GM19397 (cell line): ENCODE measurements around the gene ARMC8.

Experiments used
- ATAC-seq: cut with Tn5 transposase; IDR thresholded peaks from one replicate; pipeline ENCODE4 v1.9.1; 2021; ENCODE audit warnings: mild to moderate bottlenecking, moderate library complexity; ENCODE audit not compliant: unreplicated experiment

The ARMC8 gene

GRCh38 chr3:138241676-138242075 is 54.6 kb downstream of the ARMC8 start:
- ATAC-seq: no peak

- no peak for ATAC-seq
These were observed 55.4 kb downstream of the ARMC8 start for GRCh38 chr3:138242466-138242865.

GRCh38 chr3:138245026-138245425 is 57.9 kb downstream of the ARMC8 start:
- no peak for ATAC-seq

- ATAC-seq: no peak
These were observed 62.5 kb downstream of the ARMC8 start for GRCh38 chr3:138249636-138250035.

GRCh38 chr3:138253609-138254008 is 66.5 kb downstream of the ARMC8 start:
- no peak for ATAC-seq

- no peak for ATAC-seq
These were observed 67.1 kb downstream of the ARMC8 start for GRCh38 chr3:138254216-138254615.

- ATAC-seq: no peak
These were observed 68.9 kb downstream of the ARMC8 start for GRCh38 chr3:138256022-138256421.

- ATAC-seq: no peak
These were observed 70.9 kb downstream of the ARMC8 start for GRCh38 chr3:138257986-138258385.

GRCh38 chr3:138259126-138259525 is 72.0 kb downstream of the ARMC8 start:
- no peak for ATAC-seq

- ATAC-seq: no peak
These were observed 73.5 kb downstream of the ARMC8 start for GRCh38 chr3:138260611-138261010.

- no peak for ATAC-seq
These were observed 76.0 kb downstream of the ARMC8 start for GRCh38 chr3:138263104-138263503.

- no peak for ATAC-seq
These were observed 78.6 kb downstream of the ARMC8 start for GRCh38 chr3:138265745-138266144.

GRCh38 chr3:138267083-138267482 is 80.0 kb downstream of the ARMC8 start:
- no peak for ATAC-seq

GRCh38 chr3:138270245-138270644 is 83.1 kb downstream of the ARMC8 start:
- ATAC-seq: no peak

- no peak for ATAC-seq
These were observed 84.2 kb downstream of the ARMC8 start for GRCh38 chr3:138271189-138271794.

- no peak for ATAC-seq
These were observed 94.5 kb downstream of the ARMC8 start for GRCh38 chr3:138281561-138281960.

- no peak for ATAC-seq
These were observed 95.7 kb downstream of the ARMC8 start for GRCh38 chr3:138282836-138283235.

- no peak for ATAC-seq
These were observed 97.0 kb downstream of the ARMC8 start for GRCh38 chr3:138284079-138284478.

GRCh38 chr3:138284957-138285477 is 97.9 kb downstream of the ARMC8 start:
- ATAC-seq: no peak

- ATAC-seq: no peak
These were observed 102.2 kb downstream of the ARMC8 start for GRCh38 chr3:138289260-138289659.

GRCh38 chr3:138289701-138290100 is 102.6 kb downstream of the ARMC8 start:
- ATAC-seq: no peak

- no peak for ATAC-seq
These were observed 109.5 kb downstream of the ARMC8 start for GRCh38 chr3:138296639-138297038.

- ATAC-seq: no peak
These were observed 110.0 kb downstream of the ARMC8 start for GRCh38 chr3:138297059-138297607.
